GM23248 (cell line): ENCODE results near the gene ZFPM1.

Source experiments
- EZH2 ChIP-seq: fragments of 200-600 bp; sonication (generic); IDR thresholded peaks from 2 replicates; pipeline ENCODE4 v1.6.1; 2018; ENCODE audit warnings: antibody characterized with exemption, mild to moderate bottlenecking; ENCODE audit not compliant: insufficient read depth, poor library complexity, severe bottlenecking
- EZH2phosphoT487 ChIP-seq: fragments of 200-600 bp; sonication (generic); IDR thresholded peaks from 2 replicates; pipeline ENCODE4 v1.6.1; 2018; ENCODE audit warnings: antibody characterized with exemption, moderate library complexity, mild to moderate bottlenecking, low read depth; ENCODE audit not compliant: insufficient read depth

- no peak for TF ChIP-seq EZH2
- no peak for TF ChIP-seq EZH2phosphoT487
Measured at GRCh38 chr16:88477631-88478519, 24.8 kb downstream of the ZFPM1 start.
